NOMO-1 (cell line): Measurements from ENCODE around the gene OR2D3.
"Not testable (repeated sequence)": the region's sequence is repeated elsewhere in the genome, so short reads cannot be mapped to it uniquely, and the experiment has no call there.

Source experiments
- DNase-seq, 2 experiments: peaks; one replicate each; lab custom pipeline; 2025; ENCODE audit not compliant: unreplicated experiment in 2 of 2; lab: John Stamatoyannopoulos, UW

The OR2D3 gene

DNA sequence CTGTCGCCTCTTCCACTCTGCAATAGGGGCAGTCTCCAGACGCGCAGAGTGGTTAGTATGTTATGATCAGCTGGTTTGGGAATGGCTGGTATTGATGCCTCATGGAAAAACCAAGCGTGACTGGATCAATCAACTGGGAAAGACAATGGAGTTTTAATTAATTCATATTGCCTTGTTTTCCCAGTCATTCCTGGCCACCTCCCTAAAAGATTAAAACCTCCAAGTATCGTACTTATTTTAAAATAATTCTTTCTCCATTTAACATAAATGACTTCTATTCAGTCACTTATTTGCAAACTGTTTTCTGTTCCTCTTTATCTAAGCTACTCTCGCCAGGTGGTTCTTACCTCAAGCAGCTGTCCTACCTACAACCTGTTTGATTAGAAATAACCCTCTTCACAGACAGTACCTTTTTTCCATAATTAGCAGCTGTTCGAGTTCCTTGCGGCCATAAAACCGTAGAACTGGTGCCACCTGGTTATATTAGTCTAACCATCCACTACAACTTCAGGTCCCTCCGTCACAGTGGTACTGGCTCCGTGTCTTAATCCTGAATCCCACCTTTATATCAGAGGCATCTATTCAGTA is 6.3 kb downstream of the OR2D3 start:
- DNase-seq, result no peak

DNA sequence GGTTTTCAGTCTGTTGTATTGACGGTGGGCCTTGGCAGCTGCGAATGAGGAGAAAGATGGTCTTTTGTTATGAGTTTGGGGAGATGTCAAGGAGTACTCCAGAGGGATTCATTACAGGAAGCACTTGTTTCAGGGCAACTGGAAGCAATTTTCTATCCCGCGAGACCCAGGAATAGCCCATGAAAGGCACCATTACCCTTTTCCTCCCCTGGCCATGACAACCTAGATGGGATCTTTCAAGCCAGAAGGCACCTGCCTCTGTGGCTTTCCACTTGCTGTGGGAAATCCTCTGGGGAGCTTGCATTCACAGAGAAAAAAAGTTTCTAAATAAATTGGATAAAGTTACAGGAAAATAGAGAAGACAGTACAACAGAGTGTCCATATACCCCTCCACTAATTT is 8.1 kb downstream of the OR2D3 start:
- DNase-seq, result no peak

DNA sequence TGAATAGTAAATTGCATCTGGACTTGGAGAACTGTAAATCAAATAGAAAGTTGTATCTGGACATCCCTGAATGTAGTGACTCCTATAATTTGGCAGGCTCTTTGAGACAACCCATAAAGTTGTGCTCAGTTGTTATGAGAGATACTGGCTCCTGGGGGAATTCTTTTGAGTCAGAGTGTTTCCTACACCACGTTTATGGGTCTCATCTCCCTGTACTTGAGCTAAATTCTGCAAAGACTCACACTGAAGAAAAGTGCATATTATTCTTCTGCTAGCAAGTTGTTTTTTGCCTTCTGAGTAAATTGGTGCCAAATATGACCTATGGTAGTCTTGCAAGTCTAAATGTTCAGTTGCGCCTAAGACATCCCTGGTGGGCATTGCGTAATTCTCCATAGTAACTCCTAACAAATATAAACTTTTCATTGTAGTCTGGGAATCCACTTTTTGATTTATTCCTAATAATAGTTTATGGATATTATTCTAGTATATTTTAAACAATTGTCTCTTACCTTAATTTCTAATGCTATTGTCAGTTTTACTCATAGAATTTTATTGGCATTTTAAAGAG is 10.4 kb downstream of the OR2D3 start:
- DNase-seq, result no peak

DNA sequence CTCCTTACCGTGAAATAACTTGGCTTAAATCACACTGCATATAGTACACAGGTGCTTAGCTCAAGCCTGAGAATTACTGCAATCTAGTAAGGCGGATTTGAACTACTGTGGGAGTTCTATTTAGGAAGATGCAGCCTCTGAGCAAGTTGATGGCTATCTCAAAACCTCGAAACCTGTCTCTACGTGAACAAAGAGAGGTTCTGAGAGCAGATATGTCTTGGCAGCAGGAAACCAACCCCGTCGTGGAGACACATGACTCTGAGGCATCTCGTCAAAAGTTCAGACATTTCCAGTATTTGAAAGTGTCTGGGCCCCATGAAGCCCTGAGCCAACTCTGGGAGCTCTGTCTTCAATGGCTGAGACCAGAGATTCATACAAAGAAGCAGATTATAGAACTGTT is 11.3 kb downstream of the OR2D3 start:
- no peak for DNase-seq

DNA sequence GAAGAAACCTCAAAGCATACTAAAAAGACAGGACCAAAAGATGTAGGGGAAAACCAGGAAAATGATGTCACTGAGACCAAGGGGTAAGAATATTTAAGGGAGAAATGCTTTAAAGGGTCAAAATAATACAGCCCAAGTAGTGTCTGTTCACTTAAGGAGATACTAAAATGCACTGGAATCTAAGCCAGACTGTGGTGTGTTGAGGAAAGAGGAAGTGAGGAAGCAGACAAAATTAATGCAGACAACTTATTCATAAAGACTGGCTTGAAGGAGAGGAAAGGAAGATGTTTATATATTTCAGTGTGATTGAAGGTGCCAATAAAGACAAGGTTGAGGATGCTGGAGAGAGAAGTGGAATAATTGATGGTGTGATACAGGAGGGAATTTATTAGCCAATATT is 21.2 kb downstream of the OR2D3 start:
- no peak for DNase-seq

DNA sequence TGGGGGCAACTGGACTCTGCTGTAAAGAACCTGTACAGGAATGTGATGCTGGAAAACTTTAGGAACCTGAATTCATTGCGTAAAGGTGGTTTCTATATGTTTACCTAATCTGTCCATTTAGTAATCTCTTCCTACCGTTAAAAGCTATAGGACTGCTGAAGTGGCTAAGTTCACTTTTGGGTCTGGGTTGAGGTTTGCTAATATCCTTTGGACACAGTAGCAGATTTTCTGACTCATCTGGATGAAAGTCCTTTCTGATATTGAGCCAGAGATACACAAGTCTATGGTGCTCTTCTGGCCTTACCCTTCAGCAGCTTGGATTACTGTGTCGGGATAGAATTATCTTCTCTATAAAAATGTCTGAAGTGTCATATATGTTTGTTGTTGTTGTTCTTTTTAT is 22.3 kb downstream of the OR2D3 start:
- DNase-seq, result no peak

DNA sequence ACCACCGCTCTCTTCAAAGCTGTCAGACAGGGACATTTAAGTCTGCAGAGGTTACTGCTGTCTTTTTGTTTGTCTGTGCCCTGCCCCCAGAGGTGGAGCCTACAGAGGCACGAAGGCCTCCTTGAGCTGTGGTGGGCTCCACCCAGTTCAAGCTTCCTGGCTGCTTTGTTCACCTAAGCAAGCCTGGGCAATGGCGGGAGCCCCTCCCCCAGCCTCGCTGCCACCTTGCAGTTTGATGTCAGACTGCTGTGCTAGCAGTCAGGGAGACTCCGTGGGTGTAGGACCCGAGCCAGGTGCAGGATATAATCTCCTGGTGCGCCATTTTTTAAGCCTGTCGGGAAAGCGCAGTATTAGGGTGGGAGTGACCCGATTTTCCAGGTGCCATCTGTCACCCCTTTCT is 33.4 kb downstream of the OR2D3 start:
- not testable (repeated sequence) for DNase-seq

DNA sequence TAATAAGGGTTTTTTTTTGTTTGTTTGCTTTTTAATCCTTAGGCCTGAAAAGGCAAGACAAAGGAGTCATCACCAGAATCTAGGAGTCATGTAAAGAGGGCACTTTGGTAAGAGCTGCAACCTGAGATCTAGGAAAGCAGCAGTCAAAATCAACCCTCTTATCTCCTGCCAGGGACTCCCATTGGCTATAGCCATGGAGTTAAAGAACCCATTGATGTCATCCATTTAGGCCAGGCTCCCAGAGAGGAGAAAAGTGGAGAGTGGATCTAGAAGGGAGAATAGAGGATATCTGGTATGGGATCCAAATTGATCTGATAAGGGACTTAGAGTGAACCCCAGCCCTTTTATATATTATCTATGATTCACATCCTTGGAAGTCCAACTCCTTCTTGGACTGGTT is 41.3 kb downstream of the OR2D3 start:
- DNase-seq, result no peak

DNA sequence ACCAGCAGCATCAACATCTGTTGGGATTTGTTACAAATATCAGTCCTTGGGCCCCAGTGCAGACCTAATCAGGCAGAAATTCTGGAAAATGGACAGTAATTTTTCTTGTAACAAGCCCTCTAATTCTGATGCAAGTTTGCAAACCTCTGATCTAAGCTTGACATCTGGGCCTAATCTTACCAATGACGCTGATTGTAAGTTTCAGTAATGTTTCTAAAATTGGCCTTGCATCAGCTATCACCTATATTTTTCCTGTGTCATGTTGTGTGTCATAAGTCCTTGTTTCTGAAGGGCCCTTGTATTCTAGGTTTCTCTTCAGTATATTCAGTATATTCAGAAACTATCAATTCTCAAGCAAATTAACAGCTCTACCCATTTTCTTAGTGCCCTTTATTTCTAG is 41.9 kb downstream of the OR2D3 start:
- no peak for DNase-seq

DNA sequence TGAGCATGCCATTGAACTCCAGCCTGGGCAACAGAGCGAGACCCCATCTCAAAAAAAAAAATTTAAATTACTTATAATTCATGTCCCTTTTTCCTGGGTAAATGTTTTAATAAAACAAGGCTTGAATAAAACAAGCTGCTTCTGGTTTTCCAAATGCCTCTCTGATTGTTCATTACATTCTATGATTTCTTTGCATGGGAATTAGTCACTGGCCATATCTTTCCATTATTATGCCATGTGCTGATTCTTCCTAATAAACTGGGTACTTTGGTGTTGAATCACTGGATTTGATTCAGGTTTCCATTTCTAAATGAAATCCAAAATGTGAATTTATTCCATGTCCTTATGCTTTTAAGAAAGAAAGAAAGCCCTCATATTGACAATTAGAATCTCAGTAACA is 48.0 kb downstream of the OR2D3 start:
- DNase-seq, result no peak

DNA sequence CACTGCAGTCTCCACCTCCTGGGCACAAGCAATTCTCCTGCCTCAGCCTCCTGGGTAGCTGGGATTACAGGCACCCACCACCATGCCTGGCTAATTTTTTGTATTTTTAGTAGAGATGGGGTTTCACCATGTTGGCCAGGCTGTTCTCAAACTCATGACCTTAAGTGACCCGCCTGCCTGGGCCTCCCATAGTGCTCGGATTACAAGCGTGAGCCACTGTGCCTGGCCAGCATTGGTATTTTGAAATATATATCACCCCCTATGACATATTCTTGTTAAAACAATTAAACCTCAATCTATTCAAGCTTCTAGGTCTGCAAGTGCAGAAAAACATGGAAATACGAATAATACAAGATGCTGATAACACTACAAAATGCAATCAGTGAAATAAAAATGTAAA is 49.1 kb downstream of the OR2D3 start:
- not testable (repeated sequence) for DNase-seq
